NCI-H774 (cell line): ENCODE measurements around the gene IP6K3.

Source experiments
- DNase-seq: peaks from one replicate; lab custom pipeline; 2025; lab: John Stamatoyannopoulos, UW

IP6K3 gene

DNA sequence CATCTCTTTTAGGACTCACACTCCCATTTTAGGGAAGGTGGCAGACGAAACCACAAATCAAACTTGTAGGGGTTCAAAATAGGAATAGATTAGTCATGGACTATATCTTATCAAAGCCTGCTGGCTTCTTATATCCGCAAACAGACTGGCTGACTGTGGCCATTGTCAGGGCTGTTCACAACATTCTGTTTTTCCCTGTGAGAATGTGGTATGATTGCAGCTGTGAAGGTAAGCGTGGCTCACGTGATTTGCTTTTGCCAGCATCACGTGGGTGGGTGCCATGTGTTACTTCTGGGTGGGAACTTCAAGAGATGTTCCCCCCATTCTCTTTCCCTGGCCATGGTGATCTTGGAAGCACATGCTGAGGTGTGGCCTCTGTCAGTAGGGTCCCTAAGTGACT, 5.9 kb downstream of the IP6K3 start:
- DNase-seq = no peak

DNA sequence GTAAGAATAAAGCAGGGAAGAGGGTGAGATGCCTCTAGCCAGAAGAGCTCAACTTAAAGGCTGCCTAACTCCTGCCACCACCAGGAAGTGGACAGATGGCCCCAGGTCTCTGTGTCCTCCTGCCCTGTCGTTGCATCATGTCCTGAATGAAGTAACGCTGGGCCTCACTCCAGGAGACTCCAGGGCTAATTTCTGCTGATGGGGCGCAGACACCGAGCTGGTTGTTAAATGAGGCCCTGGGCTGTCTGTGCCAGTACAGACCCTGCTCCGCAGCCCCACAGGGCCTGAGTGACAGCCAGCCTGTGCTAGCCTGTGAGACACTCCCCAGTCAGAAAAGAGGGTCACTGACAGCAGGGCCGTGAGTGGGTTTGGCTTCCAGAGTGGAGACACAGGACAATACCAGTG, 6.5 kb downstream of the IP6K3 start:
- no peak for DNase-seq

DNA sequence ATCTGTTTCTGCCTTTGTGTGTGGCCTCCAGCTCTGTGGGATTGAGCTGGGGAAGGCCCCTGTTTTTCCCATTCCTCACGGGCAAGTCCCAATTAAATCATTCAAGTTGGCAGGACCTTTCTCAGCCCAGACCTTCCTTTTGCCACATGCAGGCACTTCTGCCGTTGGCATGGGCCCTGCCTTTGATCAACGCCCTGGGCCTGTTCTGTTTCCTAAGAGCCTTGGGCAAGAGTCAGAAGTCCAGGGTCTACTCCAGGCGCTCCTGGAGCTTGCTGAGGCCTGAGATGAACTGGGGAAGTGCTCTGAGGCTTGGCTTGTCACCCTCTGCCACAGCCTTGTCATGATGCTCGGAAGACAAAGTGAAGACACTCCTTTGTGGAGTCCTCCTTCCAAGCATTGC, 7.1 kb downstream of the IP6K3 start:
- no peak for DNase-seq

DNA sequence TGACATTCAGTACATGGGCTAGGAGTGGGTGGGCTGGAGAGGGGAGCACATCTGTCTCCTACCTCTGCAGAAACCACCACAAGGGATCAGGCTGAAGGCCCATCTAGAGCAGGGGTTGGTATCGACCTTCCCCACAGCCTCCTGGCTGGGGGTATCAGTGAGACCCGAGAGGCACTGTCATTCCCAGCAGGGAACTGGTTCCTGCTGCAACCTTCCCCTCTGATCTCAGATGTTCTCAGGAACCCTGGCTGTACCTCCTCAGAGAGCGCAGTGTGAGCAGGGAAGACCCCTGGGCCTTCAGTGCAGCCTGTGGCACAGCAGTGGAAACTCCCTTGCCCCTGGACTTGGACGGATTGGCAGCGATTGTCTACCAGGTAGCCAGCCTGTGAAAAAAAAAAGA, 7.8 kb downstream of the IP6K3 start:
- DNase-seq = no peak

DNA sequence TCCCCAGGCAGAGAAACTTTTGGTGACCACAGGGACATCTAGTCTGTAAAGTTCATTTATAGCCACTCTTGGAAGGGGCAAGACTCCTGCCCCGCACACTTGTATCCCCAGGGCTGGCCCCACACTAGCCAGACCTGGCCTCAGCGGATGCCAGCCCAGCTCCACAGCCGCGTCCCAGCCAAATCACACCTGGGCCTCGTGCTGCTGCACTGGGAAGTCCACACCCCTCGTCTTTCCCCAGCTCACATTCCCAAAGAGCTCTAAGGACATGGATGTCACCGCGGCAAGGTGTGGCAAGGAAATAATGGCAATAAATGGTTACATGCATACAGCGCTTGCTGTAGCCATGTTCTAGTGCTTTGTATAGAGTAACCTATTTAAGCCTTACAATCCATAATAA, 8.6 kb downstream of the IP6K3 start:
- DNase-seq = no peak

DNA sequence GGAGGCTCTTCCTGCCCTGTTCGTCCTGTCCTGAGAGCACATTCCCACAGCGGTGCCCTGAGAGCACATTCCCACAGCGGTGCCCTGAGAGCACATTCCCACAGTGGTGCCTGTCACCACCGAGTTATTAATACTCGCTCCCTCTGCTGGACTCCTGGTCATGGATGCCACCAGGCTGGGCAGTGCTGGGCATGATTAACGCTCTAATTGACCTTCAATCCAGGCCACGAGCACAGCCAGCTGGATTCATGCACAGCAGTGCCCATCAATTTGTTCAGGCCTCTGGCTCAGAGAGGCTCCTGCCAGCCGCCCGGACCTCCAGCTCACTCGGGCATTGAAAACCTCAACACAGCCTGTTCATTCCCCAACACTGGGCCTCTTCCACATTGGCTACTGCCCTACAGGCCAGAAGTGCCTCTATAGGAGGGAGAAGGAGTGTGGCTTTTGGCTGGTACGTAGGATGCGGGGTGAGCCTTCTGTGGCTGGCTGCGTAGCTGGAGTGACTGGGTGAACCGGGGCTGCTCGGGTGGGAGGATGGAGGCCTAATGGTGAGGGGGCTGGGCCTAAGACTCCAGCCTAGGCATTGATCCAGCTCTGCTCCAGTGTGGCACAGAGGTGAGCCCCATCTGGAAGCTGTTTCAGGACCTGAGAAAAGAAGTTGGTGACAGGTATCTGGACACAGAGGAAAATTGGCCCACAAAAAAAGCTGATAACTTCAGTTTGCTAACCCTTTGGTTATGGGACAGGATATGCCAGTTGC, 9.3 kb downstream of the IP6K3 start:
- no peak for DNase-seq

DNA sequence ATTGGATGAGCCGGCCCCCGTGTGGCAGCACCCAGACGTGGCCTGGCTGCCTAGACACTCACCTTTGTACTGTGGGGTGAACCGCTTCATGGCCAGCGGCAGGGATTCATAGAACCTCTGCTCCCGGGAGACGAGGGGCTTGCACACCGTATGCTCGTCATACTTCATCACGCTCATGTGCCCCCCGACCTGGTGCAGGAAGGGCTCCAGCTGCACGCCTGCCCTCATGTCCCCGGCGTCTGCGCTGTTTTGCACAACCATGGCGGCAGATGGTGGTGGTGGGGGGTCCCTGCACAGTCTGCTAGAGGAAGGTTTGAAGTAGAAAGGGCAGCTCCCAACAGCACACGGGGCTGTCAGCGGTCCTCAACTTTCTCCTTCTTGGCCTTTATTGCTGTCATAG, 11.5 kb downstream of the IP6K3 start:
- DNase-seq = no peak

DNA sequence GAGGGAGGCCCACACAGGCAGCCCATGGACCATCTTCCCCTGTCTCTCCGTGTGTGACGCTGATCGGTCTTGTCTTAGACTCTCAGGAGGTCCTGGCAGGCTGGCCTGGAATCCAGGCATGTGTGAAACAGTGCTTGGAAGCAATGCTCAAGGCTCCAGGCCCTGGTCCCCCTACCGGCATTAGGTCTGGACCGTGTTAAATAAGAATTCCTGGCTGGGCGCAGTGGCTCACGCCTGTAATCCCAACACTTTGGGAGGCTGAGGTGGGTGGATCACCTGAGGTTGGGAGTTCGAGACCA, 13.0 kb downstream of the IP6K3 start:
- DNase-seq = no peak

DNA sequence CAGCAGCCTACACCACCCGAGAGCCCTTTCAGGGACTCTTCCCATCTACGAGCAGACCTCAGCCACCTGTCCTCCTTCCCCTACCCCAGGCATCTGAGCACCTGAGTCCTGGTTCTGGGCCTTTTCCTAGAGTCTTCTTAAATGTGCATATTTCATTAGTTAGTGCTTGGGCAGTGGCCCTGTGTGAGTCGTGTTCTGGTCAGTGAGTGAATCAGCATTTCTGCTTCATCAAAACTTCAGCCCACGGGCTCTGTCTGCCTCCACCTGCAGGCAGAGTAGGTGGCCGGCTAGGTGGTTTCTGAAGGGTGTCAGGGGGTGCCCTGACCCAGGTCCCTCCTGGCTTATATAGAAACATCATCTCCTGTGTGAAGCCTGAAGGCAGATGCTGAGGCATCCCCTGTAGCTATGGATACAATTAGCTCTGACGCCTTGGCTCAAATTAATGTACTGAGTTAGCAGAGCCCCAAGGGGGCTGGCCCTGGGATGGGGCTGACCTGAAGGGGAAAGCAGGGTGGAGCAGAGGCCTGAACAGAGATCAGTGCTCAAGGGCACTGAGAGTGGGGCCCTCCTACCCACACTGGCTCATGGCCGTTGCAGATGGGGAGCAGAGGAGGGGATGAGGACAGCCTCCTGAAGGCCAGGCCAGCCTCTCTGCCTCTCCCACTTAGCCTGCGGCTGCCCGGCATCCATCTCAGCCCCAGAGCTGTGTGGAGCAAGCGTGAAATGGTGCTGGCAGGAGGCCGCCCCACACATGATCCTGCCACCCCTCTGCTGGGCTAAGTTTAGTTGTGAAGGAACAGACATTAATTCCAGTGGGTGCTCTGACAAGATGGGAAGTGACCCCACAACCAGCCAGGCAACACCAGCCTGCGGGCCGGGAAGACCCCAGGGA, 13.6 kb downstream of the IP6K3 start:
- no peak for DNase-seq

DNA sequence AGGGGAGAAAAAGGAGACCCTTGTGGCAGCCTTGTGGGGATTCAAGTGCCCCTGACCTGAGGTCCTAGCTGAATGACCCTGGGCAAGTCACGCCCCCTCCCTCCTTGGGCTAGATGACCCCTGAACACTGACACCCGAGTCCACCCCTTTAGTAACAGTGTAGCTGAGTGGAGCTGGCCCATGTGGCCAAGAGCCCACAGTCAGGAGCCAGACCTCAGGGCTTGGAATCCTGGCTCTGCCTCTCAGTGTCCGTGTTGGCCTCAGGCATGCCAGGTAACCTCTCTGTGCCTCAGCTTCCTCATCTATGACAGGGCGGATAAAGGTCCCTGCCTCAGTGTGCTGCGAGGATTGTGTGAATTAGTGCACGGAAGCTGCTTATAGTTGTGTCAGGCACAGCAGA, 14.3 kb downstream of the IP6K3 start:
- DNase-seq = no peak

DNA sequence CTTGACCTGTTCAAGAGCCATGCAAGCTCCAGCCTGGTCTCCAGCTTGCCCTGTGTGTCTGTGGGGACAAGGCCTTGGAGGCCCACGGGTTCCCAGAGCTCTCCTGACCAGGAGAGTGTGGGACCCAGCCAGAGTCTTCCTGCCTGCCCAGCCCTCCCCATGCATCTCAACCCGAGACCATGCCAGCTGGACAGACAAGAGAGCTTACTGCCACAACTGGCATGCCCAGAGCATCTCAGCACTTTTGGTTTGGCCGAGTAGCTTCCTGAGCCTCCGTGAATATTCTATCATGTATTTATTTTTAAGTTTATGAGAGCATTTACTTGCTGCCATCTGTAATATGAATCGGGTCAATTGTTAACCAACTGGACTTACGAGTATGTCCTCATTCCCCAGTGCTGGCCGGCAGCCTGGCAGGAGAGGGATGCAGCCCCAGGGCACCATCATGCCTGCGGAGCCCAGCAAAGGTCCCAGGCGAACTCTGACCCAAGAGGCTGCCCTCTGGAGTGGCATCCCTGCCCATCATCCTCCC, 14.9 kb downstream of the IP6K3 start:
- DNase-seq = no peak

DNA sequence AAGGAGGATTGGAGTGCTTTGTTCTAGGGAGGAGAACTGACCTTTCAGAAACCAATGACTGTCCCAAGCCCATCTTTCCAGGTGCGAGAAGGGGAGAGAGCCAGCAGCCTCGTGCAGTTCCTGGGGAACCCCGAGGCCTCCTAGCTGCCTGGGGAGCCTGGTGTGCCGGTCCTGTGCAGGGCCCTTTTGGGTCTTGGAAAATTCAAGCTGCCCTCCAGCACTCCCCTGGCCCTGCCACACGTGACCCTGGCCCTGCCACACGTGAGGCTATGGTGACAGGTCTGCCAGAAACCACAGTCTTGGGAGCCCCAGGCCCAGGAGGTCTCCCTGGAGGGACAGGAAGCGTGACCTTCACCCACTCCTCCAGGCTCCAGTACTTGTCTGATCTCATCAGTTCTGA, 15.7 kb downstream of the IP6K3 start:
- no peak for DNase-seq

DNA sequence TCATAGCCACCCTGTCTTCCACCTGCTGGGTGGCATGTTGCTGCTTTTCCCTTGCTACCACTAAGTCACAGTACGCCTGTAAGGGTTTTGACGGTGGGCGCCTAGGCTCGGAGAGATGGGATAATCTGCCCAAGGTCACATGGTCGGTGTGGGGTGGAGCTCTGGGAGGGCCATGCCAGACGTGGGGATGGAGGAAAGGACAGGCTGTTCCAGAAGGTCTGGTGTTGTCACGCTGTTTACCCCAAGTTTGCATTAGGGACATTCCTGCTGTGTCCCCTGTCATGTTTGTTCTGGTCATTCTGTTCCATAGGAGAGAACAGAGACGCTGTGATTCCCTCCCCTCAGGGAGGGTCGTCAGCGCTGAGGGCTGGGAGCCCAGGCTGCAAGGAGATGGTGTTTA, 16.1 kb downstream of the IP6K3 start:
- no peak for DNase-seq

DNA sequence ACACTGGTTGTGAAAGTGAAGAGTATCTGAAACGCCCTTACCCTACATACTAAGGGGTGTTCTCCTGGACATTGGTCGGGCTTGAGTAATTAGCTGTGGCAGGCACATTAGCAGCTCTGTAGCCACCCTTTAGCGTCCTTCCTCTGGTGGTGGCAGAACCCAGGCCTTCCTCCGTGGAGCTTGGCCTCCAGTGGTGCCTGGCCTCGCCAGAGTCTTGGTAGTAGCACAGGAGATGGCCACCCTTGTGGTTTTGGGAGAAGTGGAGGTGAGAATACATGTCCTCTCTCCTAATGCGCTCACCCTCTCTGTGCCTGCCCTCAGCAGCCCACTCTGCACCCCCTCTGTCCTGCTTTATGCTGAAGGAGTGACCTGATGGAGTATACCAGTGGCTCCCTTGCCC, 17.6 kb downstream of the IP6K3 start:
- DNase-seq = no peak

DNA sequence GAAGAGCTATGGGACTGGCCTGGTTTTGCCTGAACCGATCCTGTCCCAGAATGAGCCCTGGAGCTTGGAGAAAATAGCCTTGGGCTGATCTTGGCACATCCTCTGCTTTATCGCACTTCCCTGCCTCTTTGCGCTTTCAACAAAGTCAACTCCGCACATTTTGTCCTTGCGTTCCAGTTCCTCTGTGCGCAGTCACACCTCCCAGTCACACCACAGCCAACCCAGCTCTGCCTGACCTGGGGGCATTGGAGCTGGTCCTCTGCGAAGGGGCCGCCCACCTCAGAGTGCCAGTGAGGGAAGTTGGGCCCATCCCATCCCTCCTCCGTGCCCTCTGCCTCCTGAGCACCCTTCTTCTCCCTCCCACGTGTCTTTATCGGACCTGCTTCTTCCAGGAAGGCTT, 18.3 kb downstream of the IP6K3 start:
- DNase-seq = no peak

DNA sequence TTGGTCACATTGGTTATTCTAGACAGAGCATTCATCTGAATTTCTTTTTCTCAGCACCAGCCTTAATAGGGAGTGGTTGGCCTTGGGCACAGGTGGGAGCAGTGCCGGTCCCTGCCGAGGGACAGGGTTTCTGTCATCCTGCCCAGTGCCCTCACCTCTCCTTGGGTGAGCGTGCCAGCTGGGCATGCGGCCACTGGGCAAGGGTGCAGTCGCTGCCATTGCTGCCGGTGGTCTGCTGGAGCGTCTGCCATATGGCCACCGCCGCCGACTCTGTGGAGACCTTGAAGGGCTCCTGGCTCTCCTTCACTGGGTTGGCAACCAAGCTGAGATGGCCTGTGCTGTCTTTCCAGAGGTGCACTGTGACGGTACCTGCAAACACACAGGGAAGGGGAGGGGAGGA, 18.8 kb downstream of the IP6K3 start:
- no peak for DNase-seq

DNA sequence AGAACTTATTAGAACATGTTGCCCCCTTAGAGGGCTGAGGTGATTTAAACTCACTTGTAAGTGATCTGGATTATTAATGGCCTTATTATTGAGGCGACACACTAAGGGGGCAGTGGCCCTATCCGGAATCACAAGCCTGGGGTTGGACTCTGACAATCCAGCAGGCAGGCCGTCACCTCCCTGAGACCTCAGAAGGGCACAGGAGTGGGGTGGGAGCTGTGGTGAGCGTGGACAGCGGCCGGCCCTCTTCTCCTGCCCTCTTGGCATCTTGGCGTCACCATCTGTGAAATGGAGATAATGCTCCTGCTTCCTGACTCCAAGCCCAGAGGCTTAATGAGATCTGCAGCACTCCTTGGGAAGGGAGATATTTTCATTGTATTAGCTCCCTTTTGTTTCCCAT, 19.6 kb downstream of the IP6K3 start:
- no peak for DNase-seq

DNA sequence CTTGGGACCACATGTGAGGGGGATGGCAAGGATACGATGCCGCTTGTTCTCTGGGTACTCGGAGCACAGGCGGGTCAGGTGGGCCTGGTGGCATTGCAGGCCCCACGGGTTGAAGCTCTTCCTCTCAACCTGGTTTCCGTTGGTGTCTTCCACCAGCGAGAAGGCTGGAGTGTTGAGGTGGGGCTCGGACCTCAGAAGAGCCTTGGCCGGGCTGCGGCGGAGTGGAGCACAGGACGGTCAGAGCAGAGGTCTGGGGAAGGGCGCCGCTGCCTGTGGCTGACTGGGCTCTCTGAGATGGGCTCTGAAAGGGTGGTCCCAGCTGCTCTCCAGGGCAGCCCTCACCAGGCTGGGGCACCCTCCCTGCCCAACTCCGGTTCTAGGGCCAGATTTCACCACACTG, 20.0 kb downstream of the IP6K3 start:
- no peak for DNase-seq

DNA sequence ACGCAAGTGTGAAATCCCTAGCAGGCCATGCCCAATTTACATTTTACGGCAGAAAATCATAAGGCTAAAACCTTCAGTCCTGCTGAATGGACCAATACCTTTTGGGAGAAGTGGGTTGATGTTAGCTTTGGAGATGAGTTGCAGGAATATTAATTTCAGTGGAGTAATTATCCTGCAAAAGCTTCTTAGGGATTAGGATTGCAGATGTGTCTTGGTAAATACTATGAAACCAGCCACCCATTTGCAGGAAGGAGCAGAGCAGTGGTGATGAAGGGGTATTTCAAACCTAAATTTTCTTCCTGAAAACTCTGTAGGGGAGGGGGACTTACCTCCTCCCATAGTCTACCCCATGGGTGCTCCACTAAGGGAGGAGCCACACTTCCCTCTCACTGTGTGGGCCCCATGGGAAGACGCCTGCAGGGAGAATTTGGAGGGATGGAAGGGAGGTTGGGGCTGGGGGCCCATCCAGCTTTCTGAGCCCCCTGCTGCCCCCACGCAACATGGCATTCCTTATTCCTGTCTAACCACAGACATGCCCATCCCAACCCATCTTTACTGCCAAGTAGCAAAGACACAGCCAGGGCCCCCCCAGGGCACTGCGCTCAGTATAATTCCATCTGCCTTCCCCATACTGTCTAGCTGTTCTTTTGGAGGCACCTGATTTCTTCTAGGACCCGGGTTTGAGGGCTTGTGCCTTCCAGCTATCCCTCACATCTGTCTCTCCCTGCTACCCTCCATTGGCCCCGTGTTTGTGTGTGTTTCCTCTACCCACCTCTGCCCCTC, 20.6 kb downstream of the IP6K3 start:
- no peak for DNase-seq

DNA sequence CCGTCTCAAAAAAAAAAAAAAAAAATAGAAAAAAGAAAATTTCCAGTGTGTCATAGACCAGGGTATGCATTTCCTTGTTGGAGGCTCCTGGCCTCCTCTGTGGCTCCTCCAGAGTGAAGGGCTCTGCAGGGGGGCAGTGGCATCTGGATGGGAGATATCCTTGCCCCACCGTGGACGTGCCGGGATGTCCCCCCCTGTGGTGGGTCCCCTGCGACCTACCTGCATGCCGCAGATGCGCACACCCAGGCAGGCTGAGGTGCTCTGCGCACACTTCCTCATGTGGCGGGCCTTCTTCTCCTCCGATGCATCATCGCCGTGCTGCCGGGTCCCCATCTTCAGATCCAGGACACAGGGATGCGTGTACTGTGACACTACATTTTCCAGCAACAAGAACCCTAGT, 21.5 kb downstream of the IP6K3 start:
- DNase-seq = no peak

DNA sequence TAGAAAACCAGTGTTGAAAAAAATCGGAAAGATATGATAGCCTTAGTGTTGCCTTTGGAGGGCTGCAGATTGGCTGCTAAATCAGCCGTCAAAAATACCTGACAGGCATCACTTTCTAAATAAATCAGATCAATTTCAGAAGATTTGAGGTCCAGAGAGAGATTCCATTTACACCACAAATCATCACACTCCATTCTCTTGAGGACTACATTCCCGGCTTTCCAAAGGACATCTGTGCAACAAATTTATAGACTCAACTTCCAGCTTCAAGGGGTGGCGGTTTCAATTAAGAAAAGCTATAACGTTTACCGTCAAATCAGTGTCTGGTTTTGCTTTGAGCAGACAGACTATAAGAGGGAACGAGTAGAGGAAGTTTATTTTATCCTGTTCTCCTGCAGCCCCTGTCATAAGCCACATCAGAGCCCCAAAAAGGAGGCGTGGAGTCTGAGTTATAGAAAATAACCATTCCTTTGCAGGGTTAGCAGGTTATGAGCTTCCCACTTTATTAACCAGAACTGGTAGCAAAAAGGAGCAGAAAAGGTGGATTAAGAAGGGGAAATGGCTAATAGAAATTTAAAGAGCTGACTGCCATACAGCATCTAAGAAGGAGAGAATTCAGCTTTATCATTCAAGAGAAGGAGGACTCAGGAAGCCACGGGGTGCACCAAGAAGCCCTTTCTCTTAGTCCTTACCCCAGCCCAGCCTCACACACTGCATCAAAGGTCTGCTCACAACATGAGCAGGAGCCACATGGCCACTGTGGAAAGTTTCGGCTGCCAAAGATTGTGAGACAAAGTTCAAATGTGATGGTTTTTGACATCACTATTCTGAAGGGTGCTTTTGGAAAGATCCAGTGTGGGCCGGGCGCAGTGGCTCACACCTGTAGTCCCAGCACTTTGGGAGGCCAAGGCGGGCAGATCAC, 22.3 kb downstream of the IP6K3 start:
- no peak for DNase-seq
